Activated B cell treated with CpG ODN at 0.5 μM for 24 hours (primary cell): Measurements from ENCODE around the gene PRKCB. TPM values are rescaled to one million over a fixed set of nuclear protein-coding genes. Genes with fewer than 3 reads are reported as not detected.

Experiments used
- ATAC-seq: fragments of 200-7000 bp; cut with Tn5 transposase; one replicate; pipeline ENCODE4 v1.10.0; 2021; ENCODE audit warnings: low read depth, mild to moderate bottlenecking, moderate library complexity
- CTCF ChIA-PET: fragments of 350-600 bp; sonication (Branson Sonifier 250); formaldehyde crosslinking; loops from one replicate; lab custom pipeline; 2021; ENCODE audit warnings: antibody characterized with exemption; lab: Charles Lee
- POLR2A ChIA-PET: fragments of 350-600 bp; sonication (Branson Sonifier 250); formaldehyde crosslinking; loops from one replicate; lab custom pipeline; 2021; ENCODE audit warnings: antibody characterized with exemption; lab: Charles Lee
- DNase-seq: peaks from one replicate; pipeline ENCODE4 v3.0.0; 2022
- H3K27ac Mint-ChIP-seq: one replicate; pipeline ENCODE4 v1.8.0; 2020; ENCODE audit warnings: mixed read lengths
- H3K27me3 Mint-ChIP-seq: one replicate; pipeline ENCODE4 v1.8.0; 2021; ENCODE audit warnings: mixed read lengths
- H3K36me3 Mint-ChIP-seq: one replicate; pipeline ENCODE4 v1.8.0; 2021; ENCODE audit warnings: low read depth, mixed read lengths
- H3K4me1 Mint-ChIP-seq: one replicate; pipeline ENCODE4 v1.8.0; 2021; ENCODE audit warnings: mixed read lengths
- H3K4me3 Mint-ChIP-seq: one replicate; pipeline ENCODE4 v1.8.0; 2020; ENCODE audit warnings: mild to moderate bottlenecking, mixed read lengths
- H3K9me3 Mint-ChIP-seq: one replicate; pipeline ENCODE4 v1.8.0; 2020; ENCODE audit warnings: mixed read lengths
- CTCF ChIP-seq: fragments of 200-600 bp; IDR thresholded peaks from one replicate; pipeline ENCODE4 v1.8.0; 2022; ENCODE audit warnings: antibody characterized with exemption, mild to moderate bottlenecking
- intact Hi-C: fragments of 100-400 bp; cut with micrococcal nuclease; formaldehyde crosslinking; loops from one replicate; pipeline ENCODE4 v1.15.1; 2024
- total RNA-seq: library from RNA; stranded (reverse); gene quantifications from 2 replicates; pipeline ENCODE4 v1.2.3, GENCODE V29; 2022

The PRKCB gene
- total RNA-seq, 1 donor from 2014 or later: 146 TPM

GRCh38 chr16:23801378-23801777 is 34.4 kb upstream of the PRKCB start:
- ATAC-seq: peak; percentile 68
- Mint-ChIP-seq H3K27ac (no peak overlapping the region), H3K4me1 (peaks cover 29% of the 10 kb centered on the region), H3K9me3 (no peaks in the 10 kb centered on the region), H3K4me3 (no peak overlapping the region), H3K27me3 (no peaks in the 10 kb centered on the region), H3K36me3 (no peaks in the 10 kb centered on the region)
- POLR2A ChIA-PET: interaction anchor here (1.4 kb wide), 1 partner anchor 209 kb away, joined by 10 read pairs; no protein-coding TSS in a partner anchor
- CTCF ChIA-PET: interaction anchor here (0.7 to 12.1 kb wide), 16 partner anchors 12 to 703 kb away, joined by 3 to 325 read pairs (median 4); no protein-coding TSS in a partner anchor
- DNase-seq: peak; percentile 65
- no peak for TF ChIP-seq CTCF
- intact Hi-C loops: loop anchor here (1.0 kb wide), 4 partner anchors 66 to 703 kb away; no protein-coding TSS in a partner anchor

- no peaks in the 10 kb centered on the region for H3K36me3 Mint-ChIP-seq
- H3K27me3 Mint-ChIP-seq: no peaks in the 10 kb centered on the region
- POLR2A ChIA-PET: interaction anchor here (0.6 to 1.8 kb wide), 7 partner anchors 20 to 234 kb away, joined by 3 to 15 read pairs (median 4); no protein-coding TSS in a partner anchor
- CTCF ChIA-PET: interaction anchor here (0.6 to 12.1 kb wide), 46 partner anchors 11 to 702 kb away, joined by 3 to 325 read pairs (median 6); partner anchors contain the start of gene PRKCB
- no peaks in the 10 kb centered on the region for H3K9me3 Mint-ChIP-seq
- intact Hi-C loops: loop anchor here (1.0 to 2.0 kb wide), 5 partner anchors 33 to 212 kb away; partner anchors contain the start of gene PRKCB
- DNase-seq (no peak), ATAC-seq (no peak)
- TF ChIP-seq CTCF: no peak
- peaks cover 43% of the 10 kb centered on the region for H3K4me1 Mint-ChIP-seq
- no peak overlapping the region for H3K4me3 Mint-ChIP-seq
- H3K27ac Mint-ChIP-seq: no peak overlapping the region
Measured at GRCh38 chr16:23802776-23803175, 33.0 kb upstream of the PRKCB start.

- peak; percentile 82 for ATAC-seq
- intact Hi-C loops: loop anchor here (1.0 to 2.0 kb wide), 5 partner anchors 32 to 211 kb away; partner anchors contain the start of gene PRKCB
- ChIA-PET CTCF (interaction anchor here (0.6 to 12.1 kb wide), 53 partner anchors 12 to 701 kb away, joined by 3 to 325 read pairs (median 5); partner anchors contain the start of gene PRKCB), POLR2A (interaction anchor here (0.6 to 1.8 kb wide), 10 partner anchors 19 to 233 kb away, joined by 3 to 15 read pairs (median 5); partner anchors contain the start of gene PRKCB)
- Mint-ChIP-seq H3K27me3 (no peaks in the 10 kb centered on the region), H3K4me3 (peak overlapping the region; percentile 51), H3K4me1 (peaks cover 47% of the 10 kb centered on the region), H3K36me3 (no peaks in the 10 kb centered on the region), H3K27ac (peak overlapping the region; percentile 26), H3K9me3 (no peaks in the 10 kb centered on the region)
- DNase-seq: peak; percentile 48
- TF ChIP-seq CTCF: no peak
Measured at GRCh38 chr16:23803591-23804123, 32.1 kb upstream of the PRKCB start.

- no peaks in the 10 kb centered on the region for H3K36me3 Mint-ChIP-seq
- POLR2A ChIA-PET: interaction anchor here (0.6 to 2.2 kb wide), 15 partner anchors 17 to 692 kb away, joined by 3 to 7 read pairs (median 4); partner anchors contain the start of gene PRKCB
- intact Hi-C loops: loop anchor here (1.0 kb wide), 1 partner anchor 19 kb away; no protein-coding TSS in a partner anchor
- peaks cover 2% of the 10 kb centered on the region for H3K27me3 Mint-ChIP-seq
- DNase-seq: peak; percentile 33
- peak overlapping the region; percentile 92 for H3K27ac Mint-ChIP-seq
- TF ChIP-seq CTCF: no peak
- peaks cover 40% of the 10 kb centered on the region for H3K4me1 Mint-ChIP-seq
- peak overlapping the region; percentile 7 for H3K4me3 Mint-ChIP-seq
- ATAC-seq: peak; percentile 86
- CTCF ChIA-PET: interaction anchor here (0.7 to 12.1 kb wide), 5 partner anchors 29 to 231 kb away, joined by 3 to 325 read pairs (median 10); partner anchors contain the start of gene PRKCB
- no peaks in the 10 kb centered on the region for H3K9me3 Mint-ChIP-seq
Measured at GRCh38 chr16:23807028-23807427, 28.8 kb upstream of the PRKCB start.

GRCh38 chr16:23821467-23821866 is 14.3 kb upstream of the PRKCB start:
- Mint-ChIP-seq H3K27ac (no peak overlapping the region), H3K27me3 (peaks cover 4% of the 10 kb centered on the region), H3K36me3 (no peaks in the 10 kb centered on the region), H3K9me3 (no peaks in the 10 kb centered on the region), H3K4me3 (no peak overlapping the region), H3K4me1 (peaks cover 19% of the 10 kb centered on the region)
- DNase-seq (no peak), ATAC-seq (no peak)
- intact Hi-C loops: no loop called here
- POLR2A ChIA-PET: no interaction called here
- no peak for TF ChIP-seq CTCF
- CTCF ChIA-PET: interaction anchor here (1.3 kb wide), 1 partner anchor 12 kb away, joined by 3 read pairs; no protein-coding TSS in a partner anchor
